WTC11 (cell line): ENCODE results near the gene ATRX.

Source experiments
- JUN ChIP-seq: sonication (generic); formaldehyde crosslinking; IDR thresholded peaks from 2 replicates; pipeline ENCODE4 v1.8.0; 2023; ENCODE audit warnings: mild to moderate bottlenecking, missing genetic modification reagents
- TF ChIP-seq, protein P1 (sequence below): fragments of 200-600 bp; IDR thresholded peaks from 2 replicates; pipeline ENCODE4 v1.8.0; 2022; ENCODE audit warnings: antibody characterized with exemption

DNA sequence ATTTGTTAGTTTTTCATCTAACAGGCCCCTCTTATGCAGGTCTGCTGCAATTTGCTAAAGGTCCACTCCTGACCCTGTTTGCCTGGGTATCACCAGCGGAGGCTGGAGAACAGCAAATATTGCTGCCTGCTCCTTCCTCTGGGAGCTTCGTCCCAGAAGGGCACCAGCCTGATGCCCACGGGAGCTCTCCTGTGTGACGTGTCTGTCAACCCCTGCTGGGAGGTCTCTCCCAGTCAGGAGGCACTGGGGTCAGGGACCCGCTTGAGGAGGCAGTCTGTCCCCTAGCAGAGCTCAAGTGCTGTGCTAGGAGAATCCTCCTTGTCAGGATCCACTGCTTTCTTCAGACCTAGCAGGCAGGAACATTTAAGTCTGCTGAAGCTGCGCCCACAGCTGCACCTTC, 30.5 kb downstream of the ATRX start:
- TF ChIP-seq, protein P1, sequence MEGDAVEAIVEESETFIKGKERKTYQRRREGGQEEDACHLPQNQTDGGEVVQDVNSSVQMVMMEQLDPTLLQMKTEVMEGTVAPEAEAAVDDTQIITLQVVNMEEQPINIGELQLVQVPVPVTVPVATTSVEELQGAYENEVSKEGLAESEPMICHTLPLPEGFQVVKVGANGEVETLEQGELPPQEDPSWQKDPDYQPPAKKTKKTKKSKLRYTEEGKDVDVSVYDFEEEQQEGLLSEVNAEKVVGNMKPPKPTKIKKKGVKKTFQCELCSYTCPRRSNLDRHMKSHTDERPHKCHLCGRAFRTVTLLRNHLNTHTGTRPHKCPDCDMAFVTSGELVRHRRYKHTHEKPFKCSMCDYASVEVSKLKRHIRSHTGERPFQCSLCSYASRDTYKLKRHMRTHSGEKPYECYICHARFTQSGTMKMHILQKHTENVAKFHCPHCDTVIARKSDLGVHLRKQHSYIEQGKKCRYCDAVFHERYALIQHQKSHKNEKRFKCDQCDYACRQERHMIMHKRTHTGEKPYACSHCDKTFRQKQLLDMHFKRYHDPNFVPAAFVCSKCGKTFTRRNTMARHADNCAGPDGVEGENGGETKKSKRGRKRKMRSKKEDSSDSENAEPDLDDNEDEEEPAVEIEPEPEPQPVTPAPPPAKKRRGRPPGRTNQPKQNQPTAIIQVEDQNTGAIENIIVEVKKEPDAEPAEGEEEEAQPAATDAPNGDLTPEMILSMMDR = no peak
- TF ChIP-seq JUN (CRISPR knock-in tag) = no peak
